HL-60 (cell line): Measurements from ENCODE around the gene FBXL17.

Source experiments
- DNase-seq, 2 experiments: peaks; one replicate each; pipeline ENCODE4 v3.0.0-alpha.2; 2010 to 2020; ENCODE audit warnings: low read depth in 1 of 2, low spot score in 1 of 2
- H3K27ac ChIP-seq: fragments of 250-450 bp; sonication (Bioruptor Pico); replicated peaks from 2 replicates; pipeline ENCODE4 v1.5.1; 2020; ENCODE audit warnings: mild to moderate bottlenecking, moderate library complexity
- H3K27me3 ChIP-seq: fragments of 250-450 bp; sonication (Bioruptor Pico); 2 replicates; pipeline ENCODE4 v1.5.1; 2021; ENCODE audit warnings: mild to moderate bottlenecking, moderate library complexity; ENCODE audit not compliant: insufficient read depth, poor library complexity, severe bottlenecking
- H3K4me3 ChIP-seq: replicated peaks from 2 replicates; pipeline ENCODE4 v1.5.1; 2011; ENCODE audit warnings: mild to moderate bottlenecking, control low read depth, low read length; ENCODE audit not compliant: insufficient read depth
- GABPA ChIP-seq: IDR thresholded peaks from 2 replicates; pipeline ENCODE4 v1.6.1; 2012; ENCODE audit warnings: low read depth
- POLR2AphosphoS5 ChIP-seq: IDR thresholded peaks from 2 replicates; pipeline ENCODE4 v1.6.1; 2012; ENCODE audit warnings: low read depth
- SPI1 ChIP-seq: IDR thresholded peaks from 2 replicates; pipeline ENCODE4 v1.6.1; 2012; ENCODE audit warnings: low read depth, mild to moderate bottlenecking, borderline replicate concordance
- TF ChIP-seq, protein P1 (sequence below): IDR thresholded peaks from one replicate; pipeline ENCODE4 v1.5.1; 2011; ENCODE audit warnings: low read length, control low read depth, inconsistent platforms; ENCODE audit not compliant: insufficient read depth
- TF ChIP-seq, protein P2 (sequence below): IDR thresholded peaks from 2 replicates; pipeline ENCODE4 v1.6.1; 2012; ENCODE audit warnings: low read depth; ENCODE audit not compliant: insufficient replicate concordance

Gene FBXL17

DNA sequence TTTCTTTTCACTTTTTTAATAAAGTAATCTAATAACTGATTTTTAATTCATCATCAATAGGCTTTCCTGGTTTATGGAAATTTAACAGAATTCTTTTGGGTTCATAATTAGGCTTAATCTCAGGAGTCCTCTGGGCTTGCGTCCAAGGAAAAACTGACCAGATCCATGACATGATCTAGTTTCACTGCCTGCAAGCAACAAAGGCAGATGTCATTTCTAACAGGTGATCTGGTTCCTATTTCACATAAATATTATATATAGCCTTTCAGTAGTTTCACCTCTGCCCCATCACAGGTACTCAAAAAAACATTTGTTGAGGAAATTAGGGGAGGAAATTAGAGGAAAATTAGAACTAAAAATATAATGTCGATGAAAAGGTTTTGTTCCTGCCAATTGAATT is 126.4 kb downstream of the FBXL17 start:
- DNase-seq = no peak
- Histone ChIP-seq H3K27me3 (no peaks in the 10 kb centered on the region), H3K4me3 (no peak overlapping the region), H3K27ac (no peak overlapping the region)
- TF ChIP-seq, protein P1, sequence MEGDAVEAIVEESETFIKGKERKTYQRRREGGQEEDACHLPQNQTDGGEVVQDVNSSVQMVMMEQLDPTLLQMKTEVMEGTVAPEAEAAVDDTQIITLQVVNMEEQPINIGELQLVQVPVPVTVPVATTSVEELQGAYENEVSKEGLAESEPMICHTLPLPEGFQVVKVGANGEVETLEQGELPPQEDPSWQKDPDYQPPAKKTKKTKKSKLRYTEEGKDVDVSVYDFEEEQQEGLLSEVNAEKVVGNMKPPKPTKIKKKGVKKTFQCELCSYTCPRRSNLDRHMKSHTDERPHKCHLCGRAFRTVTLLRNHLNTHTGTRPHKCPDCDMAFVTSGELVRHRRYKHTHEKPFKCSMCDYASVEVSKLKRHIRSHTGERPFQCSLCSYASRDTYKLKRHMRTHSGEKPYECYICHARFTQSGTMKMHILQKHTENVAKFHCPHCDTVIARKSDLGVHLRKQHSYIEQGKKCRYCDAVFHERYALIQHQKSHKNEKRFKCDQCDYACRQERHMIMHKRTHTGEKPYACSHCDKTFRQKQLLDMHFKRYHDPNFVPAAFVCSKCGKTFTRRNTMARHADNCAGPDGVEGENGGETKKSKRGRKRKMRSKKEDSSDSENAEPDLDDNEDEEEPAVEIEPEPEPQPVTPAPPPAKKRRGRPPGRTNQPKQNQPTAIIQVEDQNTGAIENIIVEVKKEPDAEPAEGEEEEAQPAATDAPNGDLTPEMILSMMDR = no peak
- TF ChIP-seq SPI1 (no peak), GABPA (no peak), POLR2AphosphoS5 (no peak)
- TF ChIP-seq, protein P2, sequence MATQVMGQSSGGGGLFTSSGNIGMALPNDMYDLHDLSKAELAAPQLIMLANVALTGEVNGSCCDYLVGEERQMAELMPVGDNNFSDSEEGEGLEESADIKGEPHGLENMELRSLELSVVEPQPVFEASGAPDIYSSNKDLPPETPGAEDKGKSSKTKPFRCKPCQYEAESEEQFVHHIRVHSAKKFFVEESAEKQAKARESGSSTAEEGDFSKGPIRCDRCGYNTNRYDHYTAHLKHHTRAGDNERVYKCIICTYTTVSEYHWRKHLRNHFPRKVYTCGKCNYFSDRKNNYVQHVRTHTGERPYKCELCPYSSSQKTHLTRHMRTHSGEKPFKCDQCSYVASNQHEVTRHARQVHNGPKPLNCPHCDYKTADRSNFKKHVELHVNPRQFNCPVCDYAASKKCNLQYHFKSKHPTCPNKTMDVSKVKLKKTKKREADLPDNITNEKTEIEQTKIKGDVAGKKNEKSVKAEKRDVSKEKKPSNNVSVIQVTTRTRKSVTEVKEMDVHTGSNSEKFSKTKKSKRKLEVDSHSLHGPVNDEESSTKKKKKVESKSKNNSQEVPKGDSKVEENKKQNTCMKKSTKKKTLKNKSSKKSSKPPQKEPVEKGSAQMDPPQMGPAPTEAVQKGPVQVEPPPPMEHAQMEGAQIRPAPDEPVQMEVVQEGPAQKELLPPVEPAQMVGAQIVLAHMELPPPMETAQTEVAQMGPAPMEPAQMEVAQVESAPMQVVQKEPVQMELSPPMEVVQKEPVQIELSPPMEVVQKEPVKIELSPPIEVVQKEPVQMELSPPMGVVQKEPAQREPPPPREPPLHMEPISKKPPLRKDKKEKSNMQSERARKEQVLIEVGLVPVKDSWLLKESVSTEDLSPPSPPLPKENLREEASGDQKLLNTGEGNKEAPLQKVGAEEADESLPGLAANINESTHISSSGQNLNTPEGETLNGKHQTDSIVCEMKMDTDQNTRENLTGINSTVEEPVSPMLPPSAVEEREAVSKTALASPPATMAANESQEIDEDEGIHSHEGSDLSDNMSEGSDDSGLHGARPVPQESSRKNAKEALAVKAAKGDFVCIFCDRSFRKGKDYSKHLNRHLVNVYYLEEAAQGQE = no peak

DNA sequence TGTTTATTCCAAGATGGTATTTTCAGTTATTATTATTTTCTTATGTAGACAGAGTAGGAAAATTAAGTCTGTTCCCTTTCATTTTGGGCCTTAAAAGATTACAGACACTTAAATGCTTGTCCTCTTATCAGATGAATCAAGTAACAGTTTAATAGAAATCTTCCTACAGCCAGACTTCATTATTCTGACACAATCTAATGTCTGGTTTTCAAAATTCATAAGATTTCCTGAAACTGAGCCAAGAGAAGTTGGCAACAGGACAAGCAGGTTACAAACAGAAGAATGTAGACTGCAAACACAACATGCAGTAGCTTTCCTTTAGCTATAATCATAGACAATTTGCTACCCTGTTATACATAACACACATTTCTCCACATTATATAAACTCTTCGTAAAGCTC is 130.5 kb downstream of the FBXL17 start:
- no peaks in the 10 kb centered on the region for H3K27me3 ChIP-seq
- no peak for DNase-seq
- H3K4me3 ChIP-seq = no peak overlapping the region
- H3K27ac ChIP-seq = no peak overlapping the region
- TF ChIP-seq SPI1 (no peak), POLR2AphosphoS5 (no peak), GABPA (no peak)
- TF ChIP-seq, protein P1 = no peak
- TF ChIP-seq, protein P2 = no peak

DNA sequence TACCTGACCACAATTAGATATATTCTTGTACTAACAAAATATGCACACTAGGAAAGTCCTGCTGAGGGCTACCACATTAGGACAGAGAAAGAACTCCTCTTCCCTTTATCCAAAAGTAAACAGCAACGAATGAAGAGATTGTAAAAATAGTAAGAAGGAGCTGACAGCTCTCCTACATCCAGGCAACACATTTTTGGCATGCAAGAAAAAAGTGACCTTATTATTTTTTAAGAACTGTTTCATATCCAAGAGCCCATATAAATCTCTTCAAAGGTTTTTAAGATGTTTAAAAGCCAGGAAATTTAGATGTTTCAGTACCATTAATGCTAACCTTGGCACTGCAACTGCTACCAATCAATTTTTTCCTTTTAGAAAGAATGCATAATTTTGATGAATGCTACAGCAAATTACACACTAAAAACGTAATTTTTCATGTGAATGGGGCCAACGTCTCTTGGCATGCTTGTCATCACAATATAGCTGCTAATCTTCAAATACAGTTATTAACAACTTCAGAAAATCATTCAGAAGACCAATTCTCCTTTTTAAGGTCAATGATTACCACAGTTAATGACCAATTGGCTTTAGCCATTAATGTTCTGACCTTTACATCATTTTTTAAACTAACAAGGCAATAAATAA is 132.0 kb downstream of the FBXL17 start:
- Histone ChIP-seq H3K27ac (no peak overlapping the region), H3K27me3 (no peaks in the 10 kb centered on the region), H3K4me3 (no peak overlapping the region)
- DNase-seq = no peak
- TF ChIP-seq, protein P2 = no peak
- no peak for TF ChIP-seq GABPA
- no peak for TF ChIP-seq SPI1
- TF ChIP-seq, protein P1 = no peak
- TF ChIP-seq POLR2AphosphoS5 = no peak
